HG02588 (cell line): ENCODE measurements around the gene PHKG2.
"Not testable (repeated sequence)": the region's sequence is repeated elsewhere in the genome, so short reads cannot be mapped to it uniquely, and the experiment has no call there.

Experiments used
- ATAC-seq: cut with Tn5 transposase; IDR thresholded peaks from one replicate; pipeline ENCODE4 v1.9.1; 2021; ENCODE audit warnings: mild to moderate bottlenecking, moderate library complexity; ENCODE audit not compliant: unreplicated experiment

Gene PHKG2, protein sequence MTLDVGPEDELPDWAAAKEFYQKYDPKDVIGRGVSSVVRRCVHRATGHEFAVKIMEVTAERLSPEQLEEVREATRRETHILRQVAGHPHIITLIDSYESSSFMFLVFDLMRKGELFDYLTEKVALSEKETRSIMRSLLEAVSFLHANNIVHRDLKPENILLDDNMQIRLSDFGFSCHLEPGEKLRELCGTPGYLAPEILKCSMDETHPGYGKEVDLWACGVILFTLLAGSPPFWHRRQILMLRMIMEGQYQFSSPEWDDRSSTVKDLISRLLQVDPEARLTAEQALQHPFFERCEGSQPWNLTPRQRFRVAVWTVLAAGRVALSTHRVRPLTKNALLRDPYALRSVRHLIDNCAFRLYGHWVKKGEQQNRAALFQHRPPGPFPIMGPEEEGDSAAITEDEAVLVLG

DNA sequence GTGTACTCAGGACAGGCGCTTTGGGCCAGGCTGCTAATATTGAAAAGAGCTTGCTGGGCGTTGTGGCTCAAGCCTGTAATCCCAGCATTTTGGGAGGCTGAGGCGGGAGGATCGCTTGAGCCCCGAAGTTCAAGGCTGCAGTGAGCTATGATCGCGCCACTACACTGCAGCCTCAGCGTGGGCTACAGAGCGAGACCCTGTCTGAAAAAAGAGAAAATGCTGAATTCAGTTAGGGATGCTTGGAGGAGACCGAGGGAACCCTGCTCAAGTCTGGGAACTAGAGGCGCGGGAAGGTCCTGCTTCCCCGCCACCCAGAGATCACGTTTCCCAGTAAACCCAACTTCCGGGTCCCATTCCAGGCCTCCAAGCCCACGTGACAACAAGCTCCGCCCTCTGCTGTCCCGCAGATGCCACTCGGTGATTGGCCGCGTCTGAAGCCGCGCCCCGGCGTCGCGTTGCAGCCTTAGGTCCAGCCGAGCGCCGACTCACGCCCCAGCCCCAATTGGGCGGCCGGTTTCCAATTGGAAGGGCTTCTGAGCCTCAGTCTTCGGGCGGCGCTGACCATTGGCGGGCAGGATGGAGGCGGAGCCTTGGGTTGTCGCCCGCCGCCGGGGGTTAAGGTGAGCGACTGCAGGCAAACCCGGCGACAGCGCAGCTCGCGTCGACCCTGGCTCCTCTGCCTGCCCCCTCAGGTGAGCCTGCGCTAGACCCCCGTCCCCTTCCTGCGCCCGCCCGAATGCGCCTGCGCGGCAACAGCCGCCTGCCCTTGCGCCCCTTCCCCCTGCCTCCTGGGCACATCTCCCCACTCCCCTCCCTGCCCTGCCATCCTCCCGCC is at the start of gene PHKG2:
Gene PHKG2, plus strand, starts transcription at position 627 of the 835 bp plus-strand sequence. CDS start 396 bp downstream, outside the sequence.
- peak; percentile 91 for ATAC-seq

- ATAC-seq = peak; percentile 29
Measured at GRCh38 chr16:30698816-30699614, 49.2 kb upstream of the PHKG2 start, which contains the start of gene SRCAP. Gene SRCAP, plus strand, starts transcription at chr16:30699171. Its CDS starts 1,654 bp downstream, at chr16:30700825.

- ATAC-seq = no peak
Measured at GRCh38 chr16:30699615-30700099, 48.6 kb upstream of the PHKG2 start.

DNA sequence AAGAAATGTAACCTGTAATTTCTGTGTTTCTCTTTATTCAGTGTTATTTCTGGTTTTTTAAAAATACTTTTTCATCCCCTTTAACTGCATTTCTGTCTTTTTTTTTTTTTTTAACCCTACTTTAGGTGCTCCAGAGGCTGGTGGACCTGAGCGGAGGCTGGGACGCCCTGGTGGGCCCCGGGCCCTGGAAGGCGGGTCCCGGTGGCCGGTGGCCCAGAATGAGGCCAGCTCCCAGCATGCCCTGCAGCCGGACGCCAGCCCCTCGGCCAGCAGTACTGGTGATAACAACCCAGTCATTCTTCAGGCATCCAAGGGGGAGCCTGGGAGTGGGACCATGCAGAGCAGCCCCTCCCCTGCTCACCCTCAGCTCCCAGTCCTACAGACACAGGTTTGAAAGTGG is 47.7 kb upstream of the PHKG2 start:
- no peak for ATAC-seq

DNA sequence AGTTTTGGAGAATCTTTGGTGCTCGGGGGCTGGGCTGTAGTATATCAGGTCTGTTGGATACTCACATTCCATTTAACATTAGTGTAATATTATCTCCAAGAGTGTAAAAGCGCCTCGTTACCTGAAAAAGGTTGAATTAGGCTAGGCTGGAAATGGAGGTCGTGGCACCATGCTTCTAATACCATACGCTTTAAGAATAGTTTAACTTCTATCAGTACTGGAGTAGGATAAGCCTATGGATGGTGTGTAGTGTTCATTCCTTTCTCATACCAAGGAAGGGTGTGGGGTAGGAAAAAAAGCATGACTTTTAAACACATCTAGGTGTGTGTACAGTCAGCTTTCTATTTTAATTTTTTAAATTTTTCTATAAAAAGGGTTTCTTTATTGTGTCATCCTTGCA is 47.3 kb upstream of the PHKG2 start:
- no peak for ATAC-seq

DNA sequence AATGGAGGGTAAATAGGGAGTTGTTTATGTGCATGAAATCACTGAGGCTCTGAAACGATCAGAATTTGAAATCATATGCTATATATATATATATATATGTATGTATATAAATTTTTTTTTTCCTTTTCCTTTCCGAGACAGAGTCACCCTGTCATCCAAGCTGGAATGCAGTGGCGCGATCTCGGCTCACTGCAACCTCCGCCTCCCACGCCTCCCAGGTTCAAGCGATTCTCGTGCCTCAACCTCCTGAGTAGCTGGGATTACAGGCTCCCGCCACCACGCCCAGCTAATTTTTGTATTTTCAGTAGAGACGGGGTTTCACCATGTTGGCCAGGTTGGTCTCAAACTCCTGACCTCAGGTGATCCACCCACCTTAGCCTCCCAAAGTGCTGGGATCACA is 45.2 kb upstream of the PHKG2 start:
- not testable (repeated sequence) for ATAC-seq

- ATAC-seq = no peak
Measured at GRCh38 chr16:30703971-30704370, 44.3 kb upstream of the PHKG2 start.

GRCh38 chr16:30706046-30706445 is 42.2 kb upstream of the PHKG2 start:
- ATAC-seq = no peak

DNA sequence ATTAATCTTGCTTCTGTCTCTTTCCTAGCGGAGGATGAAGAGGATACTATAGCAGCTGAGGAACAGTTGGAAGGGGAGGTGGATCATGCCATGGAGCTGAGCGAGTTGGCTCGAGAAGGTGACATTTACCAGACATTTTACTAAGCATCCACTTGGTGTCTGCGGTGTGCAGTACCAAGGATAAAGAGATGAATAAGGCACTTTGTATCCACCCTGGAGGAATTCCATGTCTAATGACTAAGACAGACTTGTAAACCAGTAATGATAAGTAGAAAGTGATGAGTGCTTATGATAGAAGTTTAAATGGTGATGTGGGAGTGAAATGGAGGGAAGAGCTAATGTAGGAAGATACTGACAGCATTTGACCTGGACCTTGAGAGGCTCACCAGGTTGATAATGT is 37.3 kb upstream of the PHKG2 start:
- ATAC-seq = no peak

DNA sequence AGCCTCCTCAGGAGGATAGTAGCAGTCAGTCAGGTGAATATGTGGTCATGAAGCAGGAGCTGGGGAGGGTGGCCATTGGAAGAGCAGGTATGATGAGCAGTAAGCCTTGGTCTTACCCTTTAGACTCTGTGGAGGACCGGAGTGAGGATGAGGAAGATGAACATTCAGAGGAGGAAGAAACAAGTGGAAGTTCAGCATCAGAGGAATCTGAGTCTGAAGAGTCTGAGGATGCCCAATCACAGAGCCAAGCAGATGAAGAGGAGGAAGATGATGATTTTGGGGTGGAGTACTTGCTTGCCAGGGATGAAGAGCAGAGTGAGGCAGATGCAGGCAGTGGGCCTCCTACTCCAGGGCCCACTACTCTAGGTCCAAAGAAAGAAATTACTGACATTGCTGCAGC is 36.5 kb upstream of the PHKG2 start:
- ATAC-seq = no peak

GRCh38 chr16:30715750-30716445 is 32.3 kb upstream of the PHKG2 start:
- ATAC-seq = no peak

GRCh38 chr16:30720086-30720485 is 28.1 kb upstream of the PHKG2 start:
- no peak for ATAC-seq

- ATAC-seq = no peak
Measured at GRCh38 chr16:30720694-30721093, 27.5 kb upstream of the PHKG2 start.

- no peak for ATAC-seq
Measured at GRCh38 chr16:30721167-30721566, 27.1 kb upstream of the PHKG2 start.

DNA sequence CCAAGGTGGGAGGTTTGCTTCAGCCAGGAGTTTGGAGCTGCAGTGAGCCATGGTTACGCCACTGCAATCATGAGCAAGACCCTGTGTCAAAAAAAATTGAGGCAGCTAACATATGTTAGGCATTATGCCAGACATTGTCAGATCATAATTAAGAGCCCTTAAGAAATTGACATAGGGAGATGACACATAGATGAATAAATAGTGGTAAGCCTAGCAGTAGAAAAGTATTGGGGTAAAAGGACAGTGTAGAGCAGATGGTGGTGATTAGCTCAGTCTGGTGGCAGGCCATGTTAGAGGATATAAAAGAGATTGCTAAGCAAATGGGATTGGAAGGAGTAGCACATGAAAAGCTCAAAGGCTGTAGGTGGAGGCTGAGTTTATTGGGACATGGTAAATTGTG is 26.6 kb upstream of the PHKG2 start:
- no peak for ATAC-seq

DNA sequence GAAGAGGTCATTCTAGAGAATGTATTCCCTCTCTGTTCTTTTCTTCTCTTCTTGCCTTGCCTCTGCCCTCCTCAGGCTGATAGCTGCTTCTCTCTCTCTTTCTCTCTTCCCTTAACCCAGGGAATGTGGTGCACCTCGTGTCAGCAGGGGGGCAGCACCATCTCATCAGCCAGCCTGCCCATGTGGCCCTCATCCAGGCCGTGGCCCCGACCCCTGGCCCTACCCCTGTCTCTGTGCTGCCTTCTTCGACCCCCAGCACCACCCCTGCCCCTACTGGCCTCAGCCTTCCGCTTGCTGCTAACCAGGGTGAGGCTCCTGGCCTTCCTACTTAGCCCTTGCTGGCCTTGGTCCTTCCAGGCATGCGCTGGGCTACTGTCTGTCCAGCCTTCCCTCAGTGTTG is 25.8 kb upstream of the PHKG2 start:
- no peak for ATAC-seq

DNA sequence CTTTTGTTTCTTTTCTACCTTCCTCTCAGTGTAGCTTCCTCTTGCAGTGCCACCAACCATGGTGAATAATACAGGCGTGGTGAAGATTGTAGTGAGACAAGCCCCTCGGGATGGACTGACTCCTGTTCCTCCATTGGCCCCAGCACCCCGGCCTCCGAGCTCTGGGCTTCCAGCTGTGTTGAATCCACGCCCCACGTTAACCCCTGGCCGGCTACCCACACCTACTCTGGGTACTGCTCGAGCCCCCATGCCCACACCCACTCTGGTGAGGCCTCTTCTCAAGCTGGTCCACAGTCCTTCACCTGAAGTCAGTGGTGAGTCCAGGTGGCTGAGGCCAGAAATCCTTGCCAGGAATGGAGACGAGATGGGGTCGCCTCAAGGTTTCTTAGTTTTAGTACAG is 25.3 kb upstream of the PHKG2 start:
- no peak for ATAC-seq

DNA sequence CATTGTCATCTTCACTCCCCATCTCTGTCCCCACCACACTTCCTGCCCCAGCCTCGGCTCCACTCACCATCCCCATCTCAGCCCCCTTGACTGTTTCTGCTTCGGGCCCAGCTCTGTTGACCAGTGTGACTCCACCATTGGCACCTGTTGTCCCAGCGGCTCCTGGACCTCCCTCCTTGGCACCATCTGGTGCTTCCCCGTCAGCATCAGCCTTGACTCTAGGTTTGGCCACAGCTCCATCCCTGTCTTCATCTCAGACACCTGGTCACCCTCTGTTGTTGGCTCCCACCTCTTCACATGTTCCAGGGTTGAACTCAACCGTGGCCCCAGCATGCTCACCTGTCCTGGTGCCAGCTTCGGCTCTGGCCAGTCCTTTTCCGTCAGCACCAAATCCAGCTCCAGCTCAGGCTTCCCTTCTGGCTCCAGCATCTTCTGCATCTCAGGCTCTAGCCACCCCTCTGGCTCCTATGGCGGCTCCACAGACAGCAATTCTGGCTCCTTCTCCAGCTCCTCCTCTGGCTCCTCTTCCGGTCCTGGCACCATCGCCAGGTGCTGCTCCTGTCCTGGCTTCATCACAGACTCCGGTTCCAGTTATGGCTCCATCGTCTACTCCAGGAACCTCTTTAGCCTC is 24.4 kb upstream of the PHKG2 start:
- no peak for ATAC-seq

GRCh38 chr16:30724641-30725417 is 23.4 kb upstream of the PHKG2 start:
- no peak for ATAC-seq
